Measurements from ENCODE around the gene ZIK1.

The ZIK1 gene

GRCh38 chr19:57613941-57614743, 30.2 kb downstream of the ZIK1 start, which contains the start of gene ZNF134:
ZNF134 (plus strand) TSS chr19:57614242; CDS start chr19:57619469, 5,227 bp downstream.
- DNase-seq: peak; percentile 93

GRCh38 chr19:57615346-57615745, 31.4 kb downstream of the ZIK1 start:
- DNase-seq: no peak

- DNase-seq: no peak
Observed at GRCh38 chr19:57620673-57621348, 36.9 kb downstream of the ZIK1 start.

- DNase-seq: no peak
Observed at GRCh38 chr19:57623091-57623490, 39.1 kb downstream of the ZIK1 start.

GRCh38 chr19:57632987-57633831, 49.3 kb downstream of the ZIK1 start, which contains the start of gene ZNF211:
ZNF211 (plus strand) TSS chr19:57633168; CDS start chr19:57633347, 179 bp downstream.
- peak; percentile 89 for DNase-seq

- no peak for DNase-seq
Observed at GRCh38 chr19:57633832-57634131, 49.8 kb downstream of the ZIK1 start.

GRCh38 chr19:57637379-57637778, 53.4 kb downstream of the ZIK1 start:
- DNase-seq: no peak

- no peak for DNase-seq
Observed at GRCh38 chr19:57641715-57642234, 57.8 kb downstream of the ZIK1 start.

GRCh38 chr19:57642396-57643046, 58.6 kb downstream of the ZIK1 start:
- no peak for DNase-seq
